Measurements from ENCODE around the gene MRPS17. TPM values are rescaled to one million over a fixed set of nuclear protein-coding genes. Genes with fewer than 3 reads are reported as not detected.
A peak's percentile ranks its signal among the peaks of the same experiment; 100 is the strongest.
"Not testable (repeated sequence)": the region's sequence is repeated elsewhere in the genome, so short reads cannot be mapped to it uniquely, and the experiment has no call there.

The MRPS17 gene
- 10 to 100 TPM; 17.3 to 18.7 TPM for total RNA-seq

GRCh38 chr7:55951637-55952351 is at the start of gene MRPS17:
TSS of gene MRPS17 (plus strand) at chr7:55951877. CDS start at chr7:55953196, 1,319 bp downstream.
- Mint-ChIP-seq H3K4me3 (peak within 1 kb of the TSS; percentile 99), H3K36me3 (ENCODE audit: low read depth) (peaks cover 30% of the 10 kb centered on the region), H3K27ac (peak within 1 kb of the TSS; percentile 94), H3K9me3 (no peaks in the 10 kb centered on the region), H3K27me3 (ENCODE audit: low read depth) (peaks cover 2% of the 10 kb centered on the region), H3K4me1 (ENCODE audit: low read depth) (peaks cover 28% of the 10 kb centered on the region)
- CTCF ChIA-PET = interaction anchor here (0.6 to 0.9 kb wide), 2 partner anchors 12 to 33 kb away, joined by 3 to 5 read pairs; partner anchors contain the start of gene NIPSNAP2
- intact Hi-C loops (cut with micrococcal nuclease) = loop anchor here (1.0 to 5.0 kb wide), 7 partner anchors 13 to 585 kb away; partner anchors contain the start of genes CCT6A, CHCHD2, NIPSNAP2 and PSPH
- peak; percentile 96 for DNase-seq

- Mint-ChIP-seq H3K27me3 (ENCODE audit: low read depth) (no peaks in the 10 kb centered on the region), H3K9me3 (peaks cover 12% of the 10 kb centered on the region), H3K4me3 (no peak overlapping the region), H3K4me1 (ENCODE audit: low read depth) (no peaks in the 10 kb centered on the region), H3K36me3 (ENCODE audit: low read depth) (peaks cover 15% of the 10 kb centered on the region), H3K27ac (no peak overlapping the region)
- intact Hi-C loops (cut with micrococcal nuclease) = no loop called here
- CTCF ChIA-PET = no interaction called here
- no peak for DNase-seq
Measured at GRCh38 chr7:55903985-55904759, 47.5 kb upstream of the MRPS17 start.

GRCh38 chr7:55912748-55913158 is 38.9 kb upstream of the MRPS17 start:
- no peak for DNase-seq
- Mint-ChIP-seq H3K4me3 (no peak overlapping the region), H3K36me3 (ENCODE audit: low read depth) (peaks cover 14% of the 10 kb centered on the region), H3K9me3 (no peaks in the 10 kb centered on the region), H3K27ac (no peak overlapping the region), H3K4me1 (ENCODE audit: low read depth) (no peaks in the 10 kb centered on the region), H3K27me3 (ENCODE audit: low read depth) (no peaks in the 10 kb centered on the region)
- intact Hi-C loops (cut with micrococcal nuclease) = no loop called here
- CTCF ChIA-PET = no interaction called here

- Mint-ChIP-seq H3K27ac (no peak overlapping the region), H3K4me1 (ENCODE audit: low read depth) (no peaks in the 10 kb centered on the region), H3K36me3 (ENCODE audit: low read depth) (peaks cover 8% of the 10 kb centered on the region), H3K27me3 (ENCODE audit: low read depth) (no peaks in the 10 kb centered on the region), H3K9me3 (no peaks in the 10 kb centered on the region), H3K4me3 (no peak overlapping the region)
- CTCF ChIA-PET = no interaction called here
- intact Hi-C loops (cut with micrococcal nuclease) = no loop called here
- DNase-seq = no peak
Measured at GRCh38 chr7:55917771-55918170, 33.9 kb upstream of the MRPS17 start.

- DNase-seq = no peak
- Mint-ChIP-seq H3K4me3 (no peak overlapping the region), H3K4me1 (ENCODE audit: low read depth) (no peaks in the 10 kb centered on the region), H3K27me3 (ENCODE audit: low read depth) (no peaks in the 10 kb centered on the region), H3K27ac (no peak overlapping the region), H3K9me3 (no peaks in the 10 kb centered on the region), H3K36me3 (ENCODE audit: low read depth) (peaks cover 18% of the 10 kb centered on the region)
- CTCF ChIA-PET = no interaction called here
- intact Hi-C loops (cut with micrococcal nuclease) = no loop called here
Measured at GRCh38 chr7:55928006-55928767, 23.5 kb upstream of the MRPS17 start.

- no peak overlapping the region for H3K27ac Mint-ChIP-seq
- DNase-seq = no peak
- CTCF ChIA-PET = interaction anchor here (0.6 kb wide), 1 partner anchor 117 kb away, joined by 3 read pairs; no protein-coding TSS in a partner anchor
- H3K9me3 Mint-ChIP-seq = peaks cover 7% of the 10 kb centered on the region
- intact Hi-C loops (cut with micrococcal nuclease) = no loop called here
- H3K27me3 Mint-ChIP-seq (ENCODE audit: low read depth) = no peaks in the 10 kb centered on the region
- peaks cover 16% of the 10 kb centered on the region for H3K36me3 Mint-ChIP-seq (ENCODE audit: low read depth)
- no peaks in the 10 kb centered on the region for H3K4me1 Mint-ChIP-seq (ENCODE audit: low read depth)
- no peak overlapping the region for H3K4me3 Mint-ChIP-seq
Measured at GRCh38 chr7:55931421-55932151, 20.1 kb upstream of the MRPS17 start.

- peaks cover 49% of the 10 kb centered on the region for H3K9me3 Mint-ChIP-seq
- H3K4me1 Mint-ChIP-seq (ENCODE audit: low read depth) = no peaks in the 10 kb centered on the region
- H3K27me3 Mint-ChIP-seq (ENCODE audit: low read depth) = no peaks in the 10 kb centered on the region
- H3K36me3 Mint-ChIP-seq (ENCODE audit: low read depth) = peaks cover 31% of the 10 kb centered on the region
- CTCF ChIA-PET = no interaction called here
- H3K27ac Mint-ChIP-seq = no peak overlapping the region
- no peak for DNase-seq
- intact Hi-C loops (cut with micrococcal nuclease) = no loop called here
- no peak overlapping the region for H3K4me3 Mint-ChIP-seq
Measured at GRCh38 chr7:55939514-55940123, 12.1 kb upstream of the MRPS17 start.

- Mint-ChIP-seq H3K27me3 (ENCODE audit: low read depth) (peaks cover 2% of the 10 kb centered on the region), H3K36me3 (ENCODE audit: low read depth) (peaks cover 10% of the 10 kb centered on the region), H3K27ac (no peak overlapping the region), H3K4me3 (no peak overlapping the region), H3K4me1 (ENCODE audit: low read depth) (peaks cover under 1% of the 10 kb centered on the region), H3K9me3 (peaks cover 20% of the 10 kb centered on the region)
- DNase-seq = no peak
- CTCF ChIA-PET = no interaction called here
- intact Hi-C loops (cut with micrococcal nuclease) = no loop called here
Measured at GRCh38 chr7:55946545-55946944, 5.1 kb upstream of the MRPS17 start.

- Mint-ChIP-seq H3K36me3 (ENCODE audit: low read depth) (peaks cover 32% of the 10 kb centered on the region), H3K27ac (peak overlapping the region; percentile 94), H3K4me3 (peak overlapping the region; percentile 99), H3K4me1 (ENCODE audit: low read depth) (peaks cover 28% of the 10 kb centered on the region)
- not testable (repeated sequence) for H3K27me3 Mint-ChIP-seq (ENCODE audit: low read depth); H3K9me3 Mint-ChIP-seq; DNase-seq
- CTCF ChIA-PET = interaction anchor here (0.6 kb wide), 1 partner anchor 13 kb away, joined by 4 read pairs; no protein-coding TSS in a partner anchor
- intact Hi-C loops (cut with micrococcal nuclease) = loop anchor here (5.0 kb wide), 2 partner anchors 380 to 520 kb away; partner anchors contain the start of gene VOPP1
Measured at GRCh38 chr7:55952352-55952671, 635 bp downstream of the MRPS17 start.

- no peak for DNase-seq
- no peaks in the 10 kb centered on the region for H3K9me3 Mint-ChIP-seq
- intact Hi-C loops (cut with micrococcal nuclease) = loop anchor here (5.0 kb wide), 2 partner anchors 382 to 522 kb away; partner anchors contain the start of gene VOPP1
- peak overlapping the region; percentile 99 for H3K4me3 Mint-ChIP-seq
- CTCF ChIA-PET = interaction anchor here (2.7 kb wide), 1 partner anchor 10 kb away, joined by 16 read pairs; the partner anchor contains the start of gene NIPSNAP2
- H3K36me3 Mint-ChIP-seq (ENCODE audit: low read depth) = peaks cover 40% of the 10 kb centered on the region
- no peak overlapping the region for H3K27ac Mint-ChIP-seq
- H3K4me1 Mint-ChIP-seq (ENCODE audit: low read depth) = peaks cover 28% of the 10 kb centered on the region
- peaks cover 2% of the 10 kb centered on the region for H3K27me3 Mint-ChIP-seq (ENCODE audit: low read depth)
Measured at GRCh38 chr7:55953707-55954475, 2.2 kb downstream of the MRPS17 start.

GRCh38 chr7:55957190-55957589 is 5.5 kb downstream of the MRPS17 start:
- Mint-ChIP-seq H3K27ac (no peak overlapping the region), H3K9me3 (no peaks in the 10 kb centered on the region), H3K36me3 (ENCODE audit: low read depth) (peaks cover 47% of the 10 kb centered on the region), H3K27me3 (ENCODE audit: low read depth) (no peaks in the 10 kb centered on the region), H3K4me1 (ENCODE audit: low read depth) (peaks cover 22% of the 10 kb centered on the region), H3K4me3 (no peak overlapping the region)
- DNase-seq = no peak
- intact Hi-C loops (cut with micrococcal nuclease) = no loop called here
- CTCF ChIA-PET = no interaction called here

All from activated naive CD4-positive, alpha-beta T cell treated with anti-CD3 and anti-CD28 coated beads for 36 hours (primary cell).